PC-3 (cell line): ENCODE measurements around the gene LCLAT1. TPM values are rescaled to one million over a fixed set of nuclear protein-coding genes. Genes with fewer than 3 reads are reported as not detected.
A peak's percentile ranks its signal among the peaks of the same experiment; 100 is the strongest.

ENCODE experiments used
- ATAC-seq: fragments of 200-7000 bp; cut with Tn5 transposase; 2 replicates; pipeline ENCODE4 v1.9.1; 2020; ENCODE audit warnings: mild to moderate bottlenecking, moderate library complexity
- BruUV-seq: library from RNA; stranded (reverse); fragments of 400-500 nt; replicated peaks from 2 replicates; lab custom pipeline; 2021; lab: Mats Ljungman, UMichigan
- CTCF ChIA-PET: fragments of 300-600 bp; sonication (Branson Sonifier 250); formaldehyde crosslinking; loops from one replicate; lab custom pipeline; 2022; ENCODE audit warnings: antibody characterized with exemption; lab: Charles Lee
- POLR2A ChIA-PET: fragments of 300-600 bp; sonication (Branson Sonifier 250); formaldehyde crosslinking; loops from one replicate; lab custom pipeline; 2022; ENCODE audit warnings: antibody characterized with exemption; ENCODE audit not compliant: unreplicated experiment; lab: Charles Lee
- DNase-seq: peaks from one replicate; pipeline ENCODE4 v3.0.0-alpha.2; 2015
- H2AFZ ChIP-seq: fragments of 300-600 bp; sonication (generic); 2 replicates; pipeline ENCODE4 v1.6.0; 2016; ENCODE audit warnings: antibody characterized with exemption, low read length
- H3F3A ChIP-seq: fragments of 300-600 bp; sonication (generic); one replicate; pipeline ENCODE4 v1.6.0; 2017; ENCODE audit warnings: antibody characterized with exemption, low read length, control low read depth, mild to moderate bottlenecking; ENCODE audit not compliant: unreplicated experiment
- H3K27ac ChIP-seq: fragments of 300-600 bp; sonication (generic); 2 replicates; pipeline ENCODE4 v1.5.1; 2016; ENCODE audit warnings: mild to moderate bottlenecking, low read length
- H3K27me3 ChIP-seq: fragments of 300-600 bp; sonication (generic); 2 replicates; pipeline ENCODE4 v1.6.1; 2016; ENCODE audit warnings: low read length, mixed read lengths
- H3K36me3 ChIP-seq: fragments of 300-600 bp; sonication (generic); 2 replicates; pipeline ENCODE4 v1.6.1; 2016; ENCODE audit warnings: low read depth, mixed run types, low read length, mixed read lengths
- H3K4me1 ChIP-seq: fragments of 300-600 bp; sonication (generic); 2 replicates; pipeline ENCODE4 v1.5.1; 2016; ENCODE audit warnings: low read length; ENCODE audit not compliant: insufficient read depth
- H3K4me2 ChIP-seq: fragments of 300-600 bp; sonication (generic); 2 replicates; pipeline ENCODE4 v1.6.0; 2016; ENCODE audit warnings: low read length
- H3K4me3 ChIP-seq: fragments of 300-600 bp; sonication (generic); 2 replicates; pipeline ENCODE4 v1.5.1; 2016; ENCODE audit warnings: mild to moderate bottlenecking, low read length, mixed read lengths
- H3K79me2 ChIP-seq: fragments of 300-600 bp; sonication (generic); 2 replicates; pipeline ENCODE4 v1.6.1; 2017; ENCODE audit warnings: low read length, mixed read lengths
- H3K9ac ChIP-seq: fragments of 300-600 bp; sonication (generic); 2 replicates; pipeline ENCODE4 v1.6.0; 2016; ENCODE audit warnings: mild to moderate bottlenecking, low read length
- H3K9me2 ChIP-seq: fragments of 300-600 bp; sonication (generic); replicated peaks from 2 replicates; pipeline ENCODE4 v1.6.1; 2016; ENCODE audit warnings: mixed run types, low read length, mixed read lengths
- H3K9me3 ChIP-seq: fragments of 300-600 bp; sonication (generic); 2 replicates; pipeline ENCODE4 v1.6.1; 2016; ENCODE audit warnings: low read length, mixed read lengths
- H4K20me1 ChIP-seq: fragments of 300-600 bp; sonication (generic); 2 replicates; pipeline ENCODE4 v1.6.1; 2016; ENCODE audit warnings: low read length, mixed read lengths
- CTCF ChIP-seq: fragments of 300-600 bp; sonication (generic); conservative IDR thresholded peaks from 2 replicates; pipeline ENCODE4 v1.5.1; 2017; ENCODE audit warnings: antibody characterized with exemption, low read depth, mild to moderate bottlenecking, low read length
- EZH2 ChIP-seq: fragments of 300-600 bp; sonication (generic); IDR thresholded peaks from one replicate; pipeline ENCODE4 v1.6.1; 2017; ENCODE audit warnings: antibody characterized with exemption, mild to moderate bottlenecking, low read length; ENCODE audit not compliant: unreplicated experiment
- EZH2phosphoT487 ChIP-seq: fragments of 300-600 bp; sonication (generic); IDR thresholded peaks from 2 replicates; pipeline ENCODE4 v1.6.1; 2018; ENCODE audit warnings: mild to moderate bottlenecking, antibody characterized with exemption, low read length, borderline replicate concordance
- intact Hi-C: fragments of 100-400 bp; cut with micrococcal nuclease; formaldehyde crosslinking; loops from 2 replicates; pipeline ENCODE4 v1.9.0; 2023
- total RNA-seq: library from RNA; depleted of rRNA; stranded (reverse); fragments of >200 nt; gene quantifications from 2 replicates; pipeline ENCODE4 v1.2.3, GENCODE V29; 2014

The LCLAT1 gene
- total RNA-seq, 1 experiment from 2014 or later = 22.0 TPM

GRCh38 chr2:30580391-30580790, 133.3 kb downstream of the LCLAT1 start:
- TF ChIP-seq EZH2 (no peak), EZH2phosphoT487 (no peak)
- Histone ChIP-seq H3K4me2 (no peak overlapping the region), H3K27me3 (no peaks in the 10 kb centered on the region), H3K36me3 (no peaks in the 10 kb centered on the region), H3K27ac (no peak overlapping the region), H3K9me2 (no peaks in the 10 kb centered on the region), H2AFZ (no peak overlapping the region), H3K9me3 (no peaks in the 10 kb centered on the region), H3K9ac (no peak overlapping the region), H3K79me2 (no peaks in the 10 kb centered on the region), H3K4me1 (no peaks in the 10 kb centered on the region), H3K4me3 (no peak overlapping the region), H4K20me1 (no peaks in the 10 kb centered on the region), H3F3A (no peaks in the 10 kb centered on the region)
- no TSS peak for BruUV-seq
- no peak for DNase-seq
- ChIA-PET POLR2A (no interaction called here), CTCF (no interaction called here)
- intact Hi-C loops = no loop called here
- ATAC-seq = no peak

GRCh38 chr2:30582521-30582920, 135.5 kb downstream of the LCLAT1 start:
- H3K36me3 ChIP-seq = no peaks in the 10 kb centered on the region
- no peak for DNase-seq
- peak; percentile 18; the same call in 1 of the 2 replicates for ATAC-seq
- POLR2A ChIA-PET = no interaction called here
- no peaks in the 10 kb centered on the region for H3K9me3 ChIP-seq
- no peaks in the 10 kb centered on the region for H3K9me2 ChIP-seq
- intact Hi-C loops = loop anchor here (1.0 kb wide), 1 partner anchor 8 kb away; no protein-coding TSS in a partner anchor
- H4K20me1 ChIP-seq = no peaks in the 10 kb centered on the region
- TF ChIP-seq CTCF = no peak
- TF ChIP-seq EZH2phosphoT487 = no peak
- TF ChIP-seq EZH2 = no peak
- H3K27me3 ChIP-seq = no peaks in the 10 kb centered on the region
- H3K4me2 ChIP-seq = no peak overlapping the region
- no peaks in the 10 kb centered on the region for H3K79me2 ChIP-seq
- no peaks in the 10 kb centered on the region for H3F3A ChIP-seq
- CTCF ChIA-PET = no interaction called here
- no peaks in the 10 kb centered on the region for H3K4me1 ChIP-seq
- H3K27ac ChIP-seq = no peak overlapping the region
- H2AFZ ChIP-seq = no peak overlapping the region
- no peak overlapping the region for H3K9ac ChIP-seq
- H3K4me3 ChIP-seq = no peak overlapping the region
- BruUV-seq = no TSS peak

- DNase-seq = no peak
- Histone ChIP-seq H3K9me2 (no peaks in the 10 kb centered on the region), H3K4me2 (no peak overlapping the region), H3K4me3 (no peak overlapping the region), H3F3A (no peaks in the 10 kb centered on the region), H2AFZ (no peak overlapping the region), H3K4me1 (no peaks in the 10 kb centered on the region), H3K27me3 (no peaks in the 10 kb centered on the region), H3K9me3 (no peaks in the 10 kb centered on the region), H3K79me2 (no peaks in the 10 kb centered on the region), H4K20me1 (no peaks in the 10 kb centered on the region), H3K27ac (no peak overlapping the region), H3K9ac (no peak overlapping the region), H3K36me3 (no peaks in the 10 kb centered on the region)
- ATAC-seq = no peak
- ChIA-PET POLR2A (no interaction called here), CTCF (no interaction called here)
- TF ChIP-seq EZH2phosphoT487 (no peak), CTCF (no peak), EZH2 (no peak)
- no TSS peak for BruUV-seq
- intact Hi-C loops = no loop called here
Observed at GRCh38 chr2:30583204-30583749, 136.2 kb downstream of the LCLAT1 start.
